K562 (cell line): ENCODE data around the gene SART3. TPM values are rescaled to one million over a fixed set of nuclear protein-coding genes. Genes with fewer than 3 reads are reported as not detected.
A peak's percentile ranks its signal among the peaks of the same experiment; 100 is the strongest.

Experiments
- FOXA3 ChIP-seq, 2 experiments: fragments of 450-650 bp in 1 of 2; sonication (generic) in 1 of 2; formaldehyde crosslinking; IDR thresholded peaks in 1 of 2; conservative IDR thresholded peaks in 1 of 2; 2 replicates each; pipeline versions ENCODE4 v1.4.0 to v1.8.0; 2020 to 2022; ENCODE audit warnings: mild to moderate bottlenecking in 2 of 2, missing genetic modification reagents in 1 of 2
- FOXK2 ChIP-seq, 2 experiments: fragments of 450-650 bp; IDR thresholded peaks in 1 of 2; conservative IDR thresholded peaks in 1 of 2; 2 replicates each; pipeline ENCODE4 v1.6.1; 2016; ENCODE audit warnings: low read depth in 2 of 2, mild to moderate bottlenecking in 1 of 2
- GATAD2B ChIP-seq: fragments of 450-650 bp; IDR thresholded peaks from 2 replicates; pipeline ENCODE4 v1.6.1; 2017; ENCODE audit warnings: mild to moderate bottlenecking, borderline replicate concordance
- LCOR ChIP-seq: sonication (generic); formaldehyde crosslinking; IDR thresholded peaks from 2 replicates; pipeline ENCODE4 v1.8.0; 2022; ENCODE audit warnings: mild to moderate bottlenecking, missing genetic modification reagents
- MXI1 ChIP-seq: IDR thresholded peaks from 2 replicates; pipeline ENCODE4 v1.6.1; 2011; ENCODE audit warnings: low read depth, mild to moderate bottlenecking, improper control_type of control experiment, low read length
- NCOA4 ChIP-seq: fragments of 450-650 bp; IDR thresholded peaks from 2 replicates; pipeline ENCODE4 v1.6.1; 2018; ENCODE audit warnings: mild to moderate bottlenecking; ENCODE audit not compliant: partially characterized antibody
- RNF2 ChIP-seq: sonication (generic); IDR thresholded peaks from 2 replicates; pipeline ENCODE4 v1.6.1; 2016
- SUPT5H ChIP-seq: fragments of 450-650 bp; IDR thresholded peaks from 2 replicates; pipeline ENCODE4 v1.6.1; 2016
- TARDBP ChIP-seq: fragments of 450-650 bp; IDR thresholded peaks from 2 replicates; pipeline ENCODE4 v1.6.1; 2016
- TFAM ChIP-seq: fragments of 250-450 bp; sonication (Bioruptor Pico); conservative IDR thresholded peaks from 2 replicates; pipeline ENCODE4 v1.5.0; 2021; ENCODE audit warnings: mild to moderate bottlenecking, moderate library complexity
- THRAP3 ChIP-seq: fragments of 450-650 bp; IDR thresholded peaks from 2 replicates; pipeline ENCODE4 v1.6.1; 2016; ENCODE audit warnings: mild to moderate bottlenecking, inconsistent platforms, borderline replicate concordance
- TSHZ1 ChIP-seq: fragments of 250-450 bp; sonication (Bioruptor Pico); IDR thresholded peaks from 2 replicates; pipeline ENCODE4 v1.4.0; 2020; ENCODE audit warnings: mild to moderate bottlenecking, moderate library complexity
- ZFP30 ChIP-seq: fragments of 250-450 bp; sonication (Bioruptor Pico); IDR thresholded peaks from 2 replicates; pipeline ENCODE4 v1.8.0; 2022; ENCODE audit warnings: moderate library complexity, mild to moderate bottlenecking, inconsistent platforms, borderline replicate concordance
- ZKSCAN3 ChIP-seq: fragments of 250-450 bp; sonication (Bioruptor Pico); IDR thresholded peaks from 2 replicates; pipeline ENCODE4 v1.4.0; 2020
- ZNF274 ChIP-seq: IDR thresholded peaks from 2 replicates; pipeline ENCODE4 v1.6.1; 2011; ENCODE audit warnings: low read depth, mild to moderate bottlenecking, low read length, moderate library complexity, borderline replicate concordance
- ZNF311 ChIP-seq: fragments of 250-450 bp; sonication (Bioruptor Pico); IDR thresholded peaks from 2 replicates; pipeline ENCODE4 v1.4.0; 2020; ENCODE audit warnings: mild to moderate bottlenecking, moderate library complexity
- ZNF589 ChIP-seq: fragments of 200-800 bp; sonication (Bioruptor generic); IDR thresholded peaks from 2 replicates; pipeline ENCODE4 v1.6.1; 2016; ENCODE audit warnings: low read depth, missing genetic modification characterization, missing compliant biosample characterization
- polyA plus RNA-seq, 8 experiments: library from polyadenylated mRNA; depleted of rRNA in 4 of 8; stranded (reverse) in 5 of 8; unstranded in 3 of 8; fragments of >200 nt; fragmentation: Nextera tagmentation in 2 of 8; fragmentation: Illumina TruSeq in 1 of 8; extraction: Ambion mirVana in 2 of 8; extraction: Trizol in 1 of 8; gene quantifications; 2 replicates each; pipeline versions ENCODE4 v1.2.1 to v1.2.3, GENCODE V29; 2011 to 2014; ENCODE audit warnings: inconsistent platforms in 1 of 8, missing spikeins in 1 of 8
- total RNA-seq, 7 experiments: library from RNA; depleted of rRNA in 6 of 7; stranded (reverse); fragments of >200 nt in 6 of 7; fragmentation: Illumina TruSeq in 2 of 7; extraction: Trizol in 2 of 7; gene quantifications; 2 replicates each; pipeline versions ENCODE4 v1.2.1 to v1.2.3, GENCODE V29; 2011 to 2021; ENCODE audit warnings: low replicate concordance in 1 of 7
- TF ChIP-seq, protein P1 (sequence below): sonication (generic); formaldehyde crosslinking; IDR thresholded peaks from 2 replicates; pipeline ENCODE4 v1.8.0; 2022; ENCODE audit warnings: mild to moderate bottlenecking, missing genetic modification reagents

Gene SART3
- total and polyA plus RNA-seq, 9 of the 15 experiments (the other 6 are each of a cell fraction or from before 2014, with no cell fraction given): 8.9 to 167 (median 56.7) TPM

DNA sequence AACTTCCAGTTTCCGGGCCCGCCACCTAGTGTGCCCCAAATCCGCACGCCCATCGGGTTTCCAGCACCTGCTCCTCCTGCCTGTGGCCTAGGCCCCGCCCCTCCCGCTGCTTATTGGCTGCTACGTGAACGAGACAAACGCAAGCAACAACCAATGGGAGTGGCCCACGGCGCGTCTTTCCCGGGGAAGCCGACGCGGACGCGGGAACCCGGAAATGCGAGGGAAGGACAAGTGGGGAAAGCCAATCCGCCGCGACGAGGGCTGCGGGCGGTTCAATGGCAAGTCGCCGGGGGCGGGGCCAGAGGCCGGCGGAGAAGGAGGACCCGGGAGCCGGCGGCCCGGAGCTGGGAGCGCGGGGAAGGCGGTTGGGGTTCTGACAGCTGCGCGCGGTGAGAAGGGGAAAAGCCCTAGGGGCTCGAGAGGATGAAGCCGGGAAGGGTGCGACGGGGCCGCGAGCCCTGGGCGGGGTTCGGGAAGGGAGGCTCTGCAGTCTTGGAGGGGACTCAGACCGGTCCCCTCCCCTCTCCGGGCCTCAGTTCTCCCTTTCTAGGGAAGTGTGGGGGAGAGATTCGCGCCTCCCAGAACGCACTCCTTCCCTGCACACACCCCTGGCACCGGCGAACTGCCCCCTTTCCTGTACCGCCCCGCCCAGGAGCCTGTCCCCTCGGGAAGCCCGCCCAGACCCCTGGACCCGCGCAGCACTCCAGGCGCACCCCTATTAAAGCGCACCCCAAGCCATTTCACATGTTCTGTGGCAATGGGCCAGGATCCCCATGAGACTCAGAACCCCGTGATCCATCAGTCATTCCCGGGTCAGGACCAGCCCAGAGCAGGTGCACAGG is 45.8 kb downstream of the SART3 start, which contains the start of gene FICD (continued):
- TF ChIP-seq TSHZ1 (CRISPR knock-in tag) (no peak), LCOR (peak; percentile 82), TARDBP (no peak), ZKSCAN3 (CRISPR knock-in tag) (no peak), FOXK2 (conservative IDR thresholded peaks at IDR 0.05 in 1 of 2, IDR thresholded peaks at IDR 0.05 in 1 of 2; ENCODE audit: low read depth in 2 of 2) (peak in 1 of 2 experiments; percentile 74; a peak in 3 of 4 replicates), FOXA3 (CRISPR knock-in tag; conservative IDR thresholded peaks at IDR 0.05 in 1 of 2, IDR thresholded peaks at IDR 0.05 in 1 of 2) (0 out of 4 replicates have a peak, but pooled peaks of 1 of the 2 experiments have one; percentile 15), TFAM (CRISPR knock-in tag) (no peak), ZNF589 (no peak), NCOA4 (no peak), ZNF311 (CRISPR knock-in tag) (no peak), RNF2 (no peak), ZNF274 (no peak), MXI1 (no peak), THRAP3 (no peak), GATAD2B (no peak), ZFP30 (CRISPR knock-in tag) (no peak), SUPT5H (peak; percentile 77)
- TF ChIP-seq, protein P1, sequence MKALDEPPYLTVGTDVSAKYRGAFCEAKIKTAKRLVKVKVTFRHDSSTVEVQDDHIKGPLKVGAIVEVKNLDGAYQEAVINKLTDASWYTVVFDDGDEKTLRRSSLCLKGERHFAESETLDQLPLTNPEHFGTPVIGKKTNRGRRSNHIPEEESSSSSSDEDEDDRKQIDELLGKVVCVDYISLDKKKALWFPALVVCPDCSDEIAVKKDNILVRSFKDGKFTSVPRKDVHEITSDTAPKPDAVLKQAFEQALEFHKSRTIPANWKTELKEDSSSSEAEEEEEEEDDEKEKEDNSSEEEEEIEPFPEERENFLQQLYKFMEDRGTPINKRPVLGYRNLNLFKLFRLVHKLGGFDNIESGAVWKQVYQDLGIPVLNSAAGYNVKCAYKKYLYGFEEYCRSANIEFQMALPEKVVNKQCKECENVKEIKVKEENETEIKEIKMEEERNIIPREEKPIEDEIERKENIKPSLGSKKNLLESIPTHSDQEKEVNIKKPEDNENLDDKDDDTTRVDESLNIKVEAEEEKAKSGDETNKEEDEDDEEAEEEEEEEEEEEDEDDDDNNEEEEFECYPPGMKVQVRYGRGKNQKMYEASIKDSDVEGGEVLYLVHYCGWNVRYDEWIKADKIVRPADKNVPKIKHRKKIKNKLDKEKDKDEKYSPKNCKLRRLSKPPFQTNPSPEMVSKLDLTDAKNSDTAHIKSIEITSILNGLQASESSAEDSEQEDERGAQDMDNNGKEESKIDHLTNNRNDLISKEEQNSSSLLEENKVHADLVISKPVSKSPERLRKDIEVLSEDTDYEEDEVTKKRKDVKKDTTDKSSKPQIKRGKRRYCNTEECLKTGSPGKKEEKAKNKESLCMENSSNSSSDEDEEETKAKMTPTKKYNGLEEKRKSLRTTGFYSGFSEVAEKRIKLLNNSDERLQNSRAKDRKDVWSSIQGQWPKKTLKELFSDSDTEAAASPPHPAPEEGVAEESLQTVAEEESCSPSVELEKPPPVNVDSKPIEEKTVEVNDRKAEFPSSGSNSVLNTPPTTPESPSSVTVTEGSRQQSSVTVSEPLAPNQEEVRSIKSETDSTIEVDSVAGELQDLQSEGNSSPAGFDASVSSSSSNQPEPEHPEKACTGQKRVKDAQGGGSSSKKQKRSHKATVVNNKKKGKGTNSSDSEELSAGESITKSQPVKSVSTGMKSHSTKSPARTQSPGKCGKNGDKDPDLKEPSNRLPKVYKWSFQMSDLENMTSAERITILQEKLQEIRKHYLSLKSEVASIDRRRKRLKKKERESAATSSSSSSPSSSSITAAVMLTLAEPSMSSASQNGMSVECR (CRISPR knock-in tag): no peak; the same call in 1 of the 2 replicates
